Mesendoderm (in vitro differentiated cells): ENCODE data around the gene ADAMTS17.

Source experiments
- DNase-seq: peaks from one replicate; pipeline ENCODE4 v3.0.0; 2013
- H2AK5ac ChIP-seq: 2 replicates; pipeline ENCODE4 v1.6.1; 2013; ENCODE audit warnings: low read length, inconsistent platforms
- H2BK120ac ChIP-seq: 2 replicates; pipeline ENCODE4 v1.6.1; 2013; ENCODE audit warnings: low read depth, mild to moderate bottlenecking, low read length, moderate library complexity, mixed read lengths
- H2BK15ac ChIP-seq: replicated peaks from 2 replicates; pipeline ENCODE4 v1.6.1; 2013; ENCODE audit warnings: low read depth, mild to moderate bottlenecking, moderate library complexity
- H2BK5ac ChIP-seq: 2 replicates; pipeline ENCODE4 v1.6.1; 2013; ENCODE audit warnings: low read length, inconsistent platforms
- H3K18ac ChIP-seq: 2 replicates; pipeline ENCODE4 v1.6.1; 2013; ENCODE audit warnings: mild to moderate bottlenecking, low read length, mixed read lengths
- H3K23ac ChIP-seq: one replicate; pipeline ENCODE4 v1.6.1; 2013; ENCODE audit warnings: low read length
- H3K27ac ChIP-seq: 2 replicates; pipeline ENCODE4 v1.5.1; 2013; ENCODE audit warnings: low read depth, mild to moderate bottlenecking, inconsistent platforms, low read length, moderate library complexity
- H3K27me3 ChIP-seq: 2 replicates; pipeline ENCODE4 v1.6.1; 2013; ENCODE audit warnings: low read length, control low read depth, mild to moderate bottlenecking, inconsistent platforms; ENCODE audit not compliant: insufficient read depth, poor library complexity
- H3K36me3 ChIP-seq: 2 replicates; pipeline ENCODE4 v1.6.1; 2013; ENCODE audit warnings: low read length, inconsistent platforms; ENCODE audit not compliant: control insufficient read depth, insufficient read depth
- H3K4ac ChIP-seq: one replicate; pipeline ENCODE4 v1.6.1; 2013; ENCODE audit warnings: low read depth, mild to moderate bottlenecking, low read length, moderate library complexity
- H3K4me1 ChIP-seq: 2 replicates; pipeline ENCODE4 v1.6.1; 2013; ENCODE audit warnings: low read depth, low read length, inconsistent platforms; ENCODE audit not compliant: control insufficient read depth
- H3K4me2 ChIP-seq: 2 replicates; pipeline ENCODE4 v1.6.1; 2013; ENCODE audit warnings: low read length
- H3K4me3 ChIP-seq: 2 replicates; pipeline ENCODE4 v1.5.1; 2013; ENCODE audit warnings: mild to moderate bottlenecking, low read length
- H3K56ac ChIP-seq: one replicate; pipeline ENCODE4 v1.6.1; 2013; ENCODE audit warnings: low read length
- H3K79me1 ChIP-seq: 2 replicates; pipeline ENCODE4 v1.6.1; 2013; ENCODE audit warnings: low read length, inconsistent platforms
- H3K79me2 ChIP-seq: 2 replicates; pipeline ENCODE4 v1.6.1; 2013; ENCODE audit warnings: mild to moderate bottlenecking, low read length; ENCODE audit not compliant: control insufficient read depth, insufficient read depth
- H3K9ac ChIP-seq: 2 replicates; pipeline ENCODE4 v1.6.1; 2013; ENCODE audit warnings: low read length, inconsistent platforms
- H4K5ac ChIP-seq: one replicate; pipeline ENCODE4 v1.6.1; 2013; ENCODE audit warnings: low read length
- H4K8ac ChIP-seq: one replicate; pipeline ENCODE4 v1.6.1; 2013; ENCODE audit warnings: low read depth, mild to moderate bottlenecking, control low read depth, low read length, moderate library complexity
- WGBS: extraction: QIAGEN DNeasy Blood & Tissue Kit; methylation state at CpG from one replicate; pipeline ENCODE4 v1.1.7; 2013; ENCODE audit warnings: low lambda C conversion rate, missing lambda C conversion rate; ENCODE audit not compliant: insufficient coverage; ENCODE audit errors: extremely low coverage; 5-methylcytosine and 5-hydroxymethylcytosine counted together

ADAMTS17 gene

GRCh38 chr15:100016632-100017031 lies 325.1 kb downstream of the ADAMTS17 start:
- no peaks in the 10 kb centered on the region for H3K36me3 ChIP-seq
- H3K79me1 ChIP-seq: no peaks in the 10 kb centered on the region
- no peak overlapping the region for H2BK5ac ChIP-seq
- H3K23ac ChIP-seq: no peak overlapping the region
- WGBS: no CpG with 5 or more reads among the region's 3 CpGs
- H3K9ac ChIP-seq: no peak overlapping the region
- no peak overlapping the region for H4K5ac ChIP-seq
- no peak overlapping the region for H2BK120ac ChIP-seq
- no peak overlapping the region for H2AK5ac ChIP-seq
- H3K56ac ChIP-seq: no peak overlapping the region
- no peak overlapping the region for H3K4ac ChIP-seq
- no peaks in the 10 kb centered on the region for H3K79me2 ChIP-seq
- H3K18ac ChIP-seq: no peak overlapping the region
- H3K27ac ChIP-seq: no peak overlapping the region
- no peak for DNase-seq
- H3K27me3 ChIP-seq: no peaks in the 10 kb centered on the region
- H4K8ac ChIP-seq: no peak overlapping the region
- peaks cover 11% of the 10 kb centered on the region for H3K4me1 ChIP-seq
- H3K4me2 ChIP-seq: no peak overlapping the region
- H2BK15ac ChIP-seq: no peak overlapping the region
- no peak overlapping the region for H3K4me3 ChIP-seq

GRCh38 chr15:100011235-100011634 lies 330.5 kb downstream of the ADAMTS17 start:
- Histone ChIP-seq H4K5ac (no peak overlapping the region), H2AK5ac (no peak overlapping the region), H3K9ac (no peak overlapping the region), H3K4me1 (no peaks in the 10 kb centered on the region), H3K23ac (no peak overlapping the region), H3K79me1 (no peaks in the 10 kb centered on the region), H3K79me2 (no peaks in the 10 kb centered on the region), H2BK5ac (no peak overlapping the region), H3K27me3 (no peaks in the 10 kb centered on the region), H3K27ac (no peak overlapping the region), H3K4me3 (no peak overlapping the region), H3K18ac (no peak overlapping the region), H4K8ac (no peak overlapping the region), H3K56ac (no peak overlapping the region), H2BK120ac (no peak overlapping the region), H3K4me2 (no peak overlapping the region), H2BK15ac (no peak overlapping the region), H3K4ac (no peak overlapping the region), H3K36me3 (no peaks in the 10 kb centered on the region)
- DNase-seq: no peak
- WGBS: no CpG with 5 or more reads among the region's 1 CpG

GRCh38 chr15:100009372-100009771 lies 332.4 kb downstream of the ADAMTS17 start:
- Histone ChIP-seq H3K56ac (no peak overlapping the region), H4K8ac (no peak overlapping the region), H3K4me1 (no peaks in the 10 kb centered on the region), H3K27ac (no peak overlapping the region), H3K79me2 (no peaks in the 10 kb centered on the region), H3K18ac (no peak overlapping the region), H2BK5ac (no peak overlapping the region), H3K9ac (no peak overlapping the region), H3K27me3 (no peaks in the 10 kb centered on the region), H2AK5ac (no peak overlapping the region), H3K4ac (no peak overlapping the region), H2BK15ac (no peak overlapping the region), H3K4me3 (no peak overlapping the region), H4K5ac (no peak overlapping the region), H3K23ac (no peak overlapping the region), H2BK120ac (no peak overlapping the region), H3K4me2 (no peak overlapping the region), H3K79me1 (no peaks in the 10 kb centered on the region), H3K36me3 (no peaks in the 10 kb centered on the region)
- WGBS: no CpG with 5 or more reads among the region's 7 CpGs
- no peak for DNase-seq

GRCh38 chr15:100008258-100008657 lies 333.5 kb downstream of the ADAMTS17 start:
- Histone ChIP-seq H3K27ac (no peak overlapping the region), H3K79me2 (no peaks in the 10 kb centered on the region), H3K4me3 (no peak overlapping the region), H3K27me3 (no peaks in the 10 kb centered on the region), H4K5ac (no peak overlapping the region), H2BK5ac (no peak overlapping the region), H3K9ac (no peak overlapping the region), H3K36me3 (no peaks in the 10 kb centered on the region), H3K23ac (no peak overlapping the region), H2BK120ac (no peak overlapping the region), H3K56ac (no peak overlapping the region), H4K8ac (no peak overlapping the region), H3K79me1 (no peaks in the 10 kb centered on the region), H2AK5ac (no peak overlapping the region), H3K18ac (no peak overlapping the region), H3K4me2 (no peak overlapping the region), H2BK15ac (no peak overlapping the region), H3K4ac (no peak overlapping the region), H3K4me1 (no peaks in the 10 kb centered on the region)
- no peak for DNase-seq
- WGBS: no CpG with 5 or more reads among the region's 6 CpGs

- Histone ChIP-seq H3K79me2 (no peaks in the 10 kb centered on the region), H2BK5ac (no peak overlapping the region), H3K23ac (no peak overlapping the region), H2AK5ac (no peak overlapping the region), H3K4me3 (no peak overlapping the region), H3K4me1 (no peaks in the 10 kb centered on the region), H3K27ac (no peak overlapping the region), H3K18ac (no peak overlapping the region), H3K27me3 (no peaks in the 10 kb centered on the region), H3K79me1 (no peaks in the 10 kb centered on the region), H2BK15ac (no peak overlapping the region), H3K56ac (no peak overlapping the region), H4K5ac (no peak overlapping the region), H4K8ac (no peak overlapping the region), H3K9ac (no peak overlapping the region), H3K36me3 (no peaks in the 10 kb centered on the region), H2BK120ac (no peak overlapping the region), H3K4me2 (no peak overlapping the region), H3K4ac (no peak overlapping the region)
- no CpG with 5 or more reads among the region's 10 CpGs for WGBS
- no peak for DNase-seq
Measured at GRCh38 chr15:100007609-100008008, 334.2 kb downstream of the ADAMTS17 start.

- Histone ChIP-seq H2AK5ac (no peak overlapping the region), H3K4me3 (no peak overlapping the region), H3K4ac (no peak overlapping the region), H3K4me2 (no peak overlapping the region), H3K9ac (no peak overlapping the region), H3K36me3 (no peaks in the 10 kb centered on the region), H2BK5ac (no peak overlapping the region), H4K8ac (no peak overlapping the region), H3K56ac (no peak overlapping the region), H3K79me1 (no peaks in the 10 kb centered on the region), H3K79me2 (no peaks in the 10 kb centered on the region), H3K18ac (no peak overlapping the region), H3K27ac (no peak overlapping the region), H3K4me1 (no peaks in the 10 kb centered on the region), H4K5ac (no peak overlapping the region), H3K23ac (no peak overlapping the region), H2BK120ac (no peak overlapping the region), H3K27me3 (no peaks in the 10 kb centered on the region), H2BK15ac (no peak overlapping the region)
- DNase-seq: no peak
- whole genome bisulfite sequencing: no CpG with 5 or more reads among the region's 5 CpGs
Measured at GRCh38 chr15:100005715-100006114, 336.1 kb downstream of the ADAMTS17 start.
